ENCODE results near the gene SLC10A6.

Gene SLC10A6

GRCh38 chr4:86837691-86838503, 11.3 kb downstream of the SLC10A6 start:
- DNase-seq (ENCODE audit: low read depth): no peak
- no peak overlapping the region for H3K4me3 ChIP-seq (ENCODE audit: control insufficient read depth, low read depth, low read length)
- no peak for TF ChIP-seq CTCF (IDR thresholded peaks at IDR 0.05; ENCODE audit: control insufficient read depth, insufficient read depth, low read depth, low read length, missing control alignments)

GRCh38 chr4:86835677-86836076, 13.5 kb downstream of the SLC10A6 start:
- DNase-seq (ENCODE audit: low read depth): no peak
- H3K4me3 ChIP-seq (ENCODE audit: control insufficient read depth, low read depth, low read length): no peak overlapping the region
- TF ChIP-seq CTCF (IDR thresholded peaks at IDR 0.05; ENCODE audit: control insufficient read depth, insufficient read depth, low read depth, low read length, missing control alignments): no peak

GRCh38 chr4:86834901-86835300, 14.3 kb downstream of the SLC10A6 start:
- H3K4me3 ChIP-seq (ENCODE audit: control insufficient read depth, low read depth, low read length): no peak overlapping the region
- TF ChIP-seq CTCF (IDR thresholded peaks at IDR 0.05; ENCODE audit: control insufficient read depth, insufficient read depth, low read depth, low read length, missing control alignments): no peak
- DNase-seq (ENCODE audit: low read depth): peak; percentile 80

- H3K4me3 ChIP-seq (ENCODE audit: control insufficient read depth, low read depth, low read length): no peak overlapping the region
- DNase-seq (ENCODE audit: low read depth): no peak
- no peak for TF ChIP-seq CTCF (IDR thresholded peaks at IDR 0.05; ENCODE audit: control insufficient read depth, insufficient read depth, low read depth, low read length, missing control alignments)
Observed at GRCh38 chr4:86833615-86834014, 15.6 kb downstream of the SLC10A6 start.

GRCh38 chr4:86831262-86832130, 17.7 kb downstream of the SLC10A6 start:
- no peak overlapping the region for H3K4me3 ChIP-seq (ENCODE audit: control insufficient read depth, low read depth, low read length)
- DNase-seq (ENCODE audit: low read depth): peak; percentile 80
- TF ChIP-seq CTCF (IDR thresholded peaks at IDR 0.05; ENCODE audit: control insufficient read depth, insufficient read depth, low read depth, low read length, missing control alignments): no peak

GRCh38 chr4:86825511-86825910, 23.7 kb downstream of the SLC10A6 start:
- no peak overlapping the region for H3K4me3 ChIP-seq (ENCODE audit: control insufficient read depth, low read depth, low read length)
- no peak for DNase-seq (ENCODE audit: low read depth)
- TF ChIP-seq CTCF (IDR thresholded peaks at IDR 0.05; ENCODE audit: control insufficient read depth, insufficient read depth, low read depth, low read length, missing control alignments): no peak

All from AG09309 (cell line).